HepG2 (cell line): ENCODE data around the gene TM2D1.

Experiments used
- CTCF ChIP-seq: sonication (generic); formaldehyde crosslinking; IDR thresholded peaks from 2 replicates; pipeline ENCODE4 v1.5.0; 2020; ENCODE audit warnings: mild to moderate bottlenecking, missing genetic modification reagents, moderate library complexity
- FOXM1 ChIP-seq: sonication (generic); formaldehyde crosslinking; IDR thresholded peaks from 2 replicates; pipeline ENCODE4 v1.5.0; 2020; ENCODE audit warnings: missing genetic modification reagents
- KLF16 ChIP-seq, 2 experiments: sonication (generic) in 1 of 2; formaldehyde crosslinking in 1 of 2; IDR thresholded peaks; 2 replicates each; pipeline versions ENCODE4 v1.6.1 to v1.8.0; 2016 to 2023; ENCODE audit warnings: missing genetic modification reagents in 2 of 2, missing compliant biosample characterization in 1 of 2
- MXD1 ChIP-seq: sonication (generic); formaldehyde crosslinking; IDR thresholded peaks from 2 replicates; pipeline ENCODE4 v1.4.0; 2020; ENCODE audit warnings: mild to moderate bottlenecking, missing genetic modification reagents
- POLR2A ChIP-seq, 2 experiments: IDR thresholded peaks; 2 replicates each; pipeline ENCODE4 v1.6.1; 2011; ENCODE audit warnings: low read depth in 2 of 2, low read length in 2 of 2, mild to moderate bottlenecking in 1 of 2, moderate library complexity in 1 of 2; ENCODE audit not compliant: insufficient read depth in 1 of 2
- SMARCE1 ChIP-seq: fragments of 450-650 bp; IDR thresholded peaks from 2 replicates; pipeline ENCODE4 v1.6.1; 2017; ENCODE audit warnings: borderline replicate concordance
- ZFP91 ChIP-seq: sonication (generic); formaldehyde crosslinking; IDR thresholded peaks from 2 replicates; pipeline ENCODE4 v1.9.0; 2022; ENCODE audit warnings: missing genetic modification reagents, mild to moderate bottlenecking, borderline replicate concordance
- ZNF138 ChIP-seq: sonication (generic); formaldehyde crosslinking; IDR thresholded peaks from 2 replicates; pipeline ENCODE4 v1.5.0; 2020; ENCODE audit warnings: mild to moderate bottlenecking, low read depth, missing genetic modification reagents
- ZNF691 ChIP-seq: sonication (generic); formaldehyde crosslinking; IDR thresholded peaks from 2 replicates; pipeline ENCODE4 v1.4.0; 2020; ENCODE audit warnings: missing genetic modification reagents, low read depth, mild to moderate bottlenecking, borderline replicate concordance
- ZNF788 ChIP-seq: sonication (generic); formaldehyde crosslinking; IDR thresholded peaks from 2 replicates; pipeline ENCODE4 v1.5.0; 2020; ENCODE audit warnings: mild to moderate bottlenecking, missing genetic modification reagents, borderline replicate concordance
- ZNF800 ChIP-seq: sonication (generic); formaldehyde crosslinking; IDR thresholded peaks from 2 replicates; pipeline ENCODE4 v1.4.0; 2020; ENCODE audit warnings: missing genetic modification reagents

GRCh38 chr1:61756773-61757172 lies 31.8 kb upstream of the TM2D1 start:
- TF ChIP-seq ZNF788 (CRISPR knock-in tag) (no peak), MXD1 (CRISPR knock-in tag) (no peak), KLF16 (CRISPR knock-in tag; IDR thresholded peaks at IDR 0.05) (no peak), POLR2A (IDR thresholded peaks at IDR 0.05; ENCODE audit: insufficient read depth in 1 of 2, low read depth in 2 of 2, low read length in 2 of 2) (no peak), CTCF (CRISPR knock-in tag) (no peak), ZNF138 (CRISPR knock-in tag) (no peak), FOXM1 (CRISPR knock-in tag) (no peak), ZFP91 (no peak), ZNF800 (no peak), ZNF691 (CRISPR knock-in tag) (no peak), SMARCE1 (no peak)
